AG08396 (cell line): ENCODE data around the gene UBQLN3.

Experiments
- DNase-seq: peaks from one replicate; pipeline ENCODE4 v3.0.0; 2012; ENCODE audit warnings: low spot score, mixed read lengths

Gene UBQLN3

GRCh38 chr11:5509803-5510202, at the start of gene UBQLN3:
TSS of gene UBQLN3 (minus strand) at chr11:5509957. CDS start at chr11:5509558, 399 bp downstream.
- DNase-seq, result no peak

GRCh38 chr11:5557751-5558150, 48.0 kb upstream of the UBQLN3 start:
- DNase-seq, result no peak

GRCh38 chr11:5556596-5557188, 46.9 kb upstream of the UBQLN3 start:
- DNase-seq, result no peak

- DNase-seq, result no peak
Measured at GRCh38 chr11:5553343-5553742, 43.6 kb upstream of the UBQLN3 start.

- peak; percentile 52 for DNase-seq
Measured at GRCh38 chr11:5550440-5551095, 40.8 kb upstream of the UBQLN3 start.

- DNase-seq, result no peak
Measured at GRCh38 chr11:5548440-5548839, 38.7 kb upstream of the UBQLN3 start, which contains the start of gene OR52H1. TSS of gene OR52H1 (minus strand) at chr11:5548540. CDS start at chr11:5545505, 3,035 bp downstream.

GRCh38 chr11:5547982-5548381, 38.2 kb upstream of the UBQLN3 start:
- DNase-seq, result no peak

- peak; percentile 15 for DNase-seq
Measured at GRCh38 chr11:5546457-5546856, 36.7 kb upstream of the UBQLN3 start.

GRCh38 chr11:5541427-5541826, 31.7 kb upstream of the UBQLN3 start:
- no peak for DNase-seq

GRCh38 chr11:5536482-5536881, 26.7 kb upstream of the UBQLN3 start:
- DNase-seq, result no peak

- DNase-seq, result no peak
Measured at GRCh38 chr11:5534046-5534445, 24.3 kb upstream of the UBQLN3 start.

GRCh38 chr11:5531053-5531831, 21.5 kb upstream of the UBQLN3 start:
- DNase-seq, result no peak

- DNase-seq, result no peak
Measured at GRCh38 chr11:5528495-5528894, 18.7 kb upstream of the UBQLN3 start.

GRCh38 chr11:5527716-5528115, 18.0 kb upstream of the UBQLN3 start:
- DNase-seq, result no peak

- no peak for DNase-seq
Measured at GRCh38 chr11:5524756-5525155, 15.0 kb upstream of the UBQLN3 start.

GRCh38 chr11:5522308-5522707, 12.6 kb upstream of the UBQLN3 start:
- DNase-seq, result no peak

- DNase-seq, result no peak
Measured at GRCh38 chr11:5521540-5521939, 11.8 kb upstream of the UBQLN3 start.

- no peak for DNase-seq
Measured at GRCh38 chr11:5516599-5516998, 6.8 kb upstream of the UBQLN3 start, which contains the start of gene UBQLNL. TSS of gene UBQLNL (minus strand) at chr11:5516699. CDS start at chr11:5516441, 258 bp downstream.

- DNase-seq, result no peak
Measured at GRCh38 chr11:5514841-5515240, 5.1 kb upstream of the UBQLN3 start.

- DNase-seq, result no peak
Measured at GRCh38 chr11:5508605-5509004, 1.2 kb downstream of the UBQLN3 start.

- no peak for DNase-seq
Measured at GRCh38 chr11:5507933-5508305, 1.8 kb downstream of the UBQLN3 start.

GRCh38 chr11:5507177-5507932, 2.4 kb downstream of the UBQLN3 start:
- DNase-seq, result no peak
